ENCODE measurements around the gene PLA2G4D.

Gene PLA2G4D

DNA sequence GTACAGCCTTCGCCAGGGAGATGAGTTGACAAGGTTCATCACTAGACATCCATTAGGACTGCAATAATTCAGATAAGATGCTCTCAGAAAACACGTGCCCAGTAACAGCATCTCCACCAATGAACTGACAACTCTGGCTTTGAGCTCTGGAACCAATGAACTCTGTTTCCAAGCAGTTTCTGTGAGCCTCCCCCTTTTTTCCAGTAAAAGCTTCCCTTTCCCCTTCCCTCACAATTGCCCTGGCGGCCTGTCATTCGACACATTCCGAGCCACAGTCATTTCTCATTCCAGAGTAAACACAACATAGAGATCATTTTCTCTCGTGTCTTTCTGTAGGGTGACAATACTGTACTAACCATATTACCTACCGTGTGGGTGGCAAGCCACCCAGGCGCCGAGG, 3.6 kb downstream of the PLA2G4D start:
- DNase-seq, result no peak

DNA sequence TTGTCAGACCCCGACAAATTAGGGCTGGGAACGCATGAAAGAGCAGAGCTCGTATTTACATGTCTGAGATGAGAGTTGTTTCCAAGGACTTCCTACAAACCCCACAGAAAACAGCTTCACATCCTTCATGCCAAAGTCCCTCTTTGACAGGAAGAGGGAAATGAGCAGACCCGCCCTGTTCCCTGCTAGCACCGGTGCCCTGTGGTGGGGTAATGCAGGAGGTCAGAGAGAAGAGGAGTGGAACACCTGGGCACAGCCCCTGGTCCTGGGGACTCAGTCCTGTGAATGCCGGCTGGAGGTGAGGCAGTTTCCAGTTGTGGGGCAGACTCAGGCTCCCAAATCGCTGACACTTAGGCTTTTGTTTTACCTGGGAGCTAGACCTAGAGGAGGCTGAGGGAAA, 4.0 kb downstream of the PLA2G4D start:
- no peak for DNase-seq

DNA sequence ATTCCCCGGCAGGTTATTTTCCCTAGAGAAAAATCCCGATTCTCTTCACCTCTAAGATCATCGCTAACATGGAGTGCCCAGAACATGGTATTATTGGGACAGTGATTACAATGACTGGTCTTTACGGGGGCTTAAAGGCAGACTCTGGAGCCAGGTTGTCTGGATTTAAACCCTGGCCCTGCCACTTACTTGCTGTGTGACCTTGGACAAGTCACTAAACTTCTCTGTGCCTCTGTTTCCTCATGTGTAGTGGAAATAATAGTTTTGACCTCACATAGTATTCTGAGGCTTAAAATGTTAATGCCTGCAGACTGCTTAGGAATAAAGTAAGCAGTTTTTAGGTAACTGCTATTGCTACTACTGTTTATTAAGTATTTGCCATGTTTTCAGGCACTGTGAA, 4.4 kb downstream of the PLA2G4D start:
- no peak for DNase-seq

DNA sequence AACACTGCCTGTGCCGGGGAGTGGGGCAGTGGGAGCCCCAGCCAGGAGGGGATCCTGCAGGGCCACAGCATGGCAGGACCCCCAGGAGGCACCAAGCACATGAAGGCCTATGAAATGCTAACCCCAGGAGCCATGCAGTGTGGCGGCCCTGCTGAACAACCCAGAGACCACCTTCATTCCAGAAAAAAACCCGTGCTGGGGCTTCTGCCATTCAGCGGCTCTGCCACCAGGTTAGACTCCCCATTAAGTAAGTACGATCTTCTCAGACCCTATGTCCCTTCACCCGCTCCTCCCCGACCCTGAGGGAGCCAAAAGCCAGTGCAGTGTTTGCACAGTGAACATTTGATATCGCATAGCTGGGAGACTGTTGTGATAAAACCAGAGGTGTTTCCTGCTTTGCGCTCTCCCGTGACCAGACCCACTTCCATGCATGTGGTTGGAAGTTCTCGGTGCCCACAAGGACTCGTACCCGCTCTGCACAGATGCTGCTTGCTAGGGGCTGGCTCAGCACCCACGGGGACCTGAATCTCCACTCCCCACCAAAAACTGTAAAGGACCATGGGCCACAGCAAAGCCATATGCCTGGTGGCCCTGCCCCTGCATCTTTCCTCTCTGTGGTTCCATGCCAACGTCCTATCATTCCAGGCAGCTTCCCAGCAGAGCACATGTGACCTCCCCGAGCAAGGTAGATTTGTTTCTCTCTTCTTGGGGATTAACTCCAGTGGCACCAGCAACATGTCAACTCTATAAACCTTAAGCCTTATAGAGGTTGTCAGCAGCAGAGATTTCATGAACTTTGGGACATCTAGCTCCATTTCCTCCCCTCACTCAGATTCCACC, 5.3 kb downstream of the PLA2G4D start:
- DNase-seq, result no peak

DNA sequence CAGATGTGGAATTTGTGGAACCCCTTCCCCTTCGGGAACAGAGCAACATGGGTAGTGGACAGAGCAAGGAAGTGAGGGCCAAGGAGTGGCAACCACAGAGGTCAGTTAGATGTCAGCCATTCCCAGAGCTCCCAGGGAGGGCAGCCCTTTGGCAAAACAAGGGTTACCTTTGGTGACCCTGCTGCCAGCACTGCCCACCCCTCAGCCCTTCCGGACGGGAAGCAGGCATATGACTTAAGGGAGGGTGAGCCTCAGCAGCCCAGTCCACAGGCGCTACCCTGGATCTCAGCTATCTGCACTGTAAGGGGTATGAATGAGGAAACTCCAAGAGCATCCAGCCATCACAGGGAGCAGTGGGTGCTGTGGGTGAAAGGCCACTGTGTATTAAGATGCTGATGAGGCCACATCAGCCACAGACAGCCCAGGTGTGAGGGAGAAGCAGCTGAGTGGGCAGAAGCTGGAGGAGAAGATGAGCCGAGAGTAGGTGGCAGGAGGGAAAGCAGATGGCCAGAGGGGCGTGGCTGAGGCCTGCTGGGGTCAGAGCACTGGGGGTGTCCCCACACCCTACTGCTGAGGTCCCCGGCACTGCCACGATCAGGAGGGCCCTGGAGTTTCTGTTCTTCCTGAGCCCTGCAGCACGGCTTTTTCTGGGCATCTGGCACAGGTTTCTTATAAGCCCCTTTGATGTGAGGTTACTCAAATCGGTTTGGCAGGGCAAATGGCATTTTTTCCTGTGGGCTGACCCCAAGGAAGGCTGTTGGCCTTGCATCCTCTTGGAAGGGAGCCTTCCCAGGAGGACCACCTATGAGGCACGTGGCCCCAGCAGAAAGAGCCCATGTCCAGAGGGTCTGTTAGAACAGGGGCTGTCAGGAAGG, 6.2 kb downstream of the PLA2G4D start:
- no peak for DNase-seq

DNA sequence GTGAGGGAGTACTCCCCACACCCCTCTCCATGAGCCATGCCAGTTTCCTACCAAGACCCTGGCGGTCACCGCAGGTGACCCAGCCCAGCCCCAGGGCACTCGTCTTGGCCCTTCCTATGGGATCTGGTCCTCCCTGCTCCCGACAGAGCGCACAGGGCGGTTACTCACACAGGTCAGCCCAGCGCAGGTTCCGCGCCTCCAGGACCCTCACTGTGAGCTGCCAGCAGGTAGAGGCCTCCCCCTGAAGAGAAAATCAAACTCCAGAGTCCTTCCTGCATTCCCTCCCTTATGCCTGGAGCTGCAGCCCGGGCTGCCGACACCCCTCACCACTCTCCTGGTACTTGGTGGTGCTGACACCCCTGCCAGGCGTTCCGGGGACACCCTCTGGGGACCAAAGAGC, 6.9 kb downstream of the PLA2G4D start:
- no peak for DNase-seq

DNA sequence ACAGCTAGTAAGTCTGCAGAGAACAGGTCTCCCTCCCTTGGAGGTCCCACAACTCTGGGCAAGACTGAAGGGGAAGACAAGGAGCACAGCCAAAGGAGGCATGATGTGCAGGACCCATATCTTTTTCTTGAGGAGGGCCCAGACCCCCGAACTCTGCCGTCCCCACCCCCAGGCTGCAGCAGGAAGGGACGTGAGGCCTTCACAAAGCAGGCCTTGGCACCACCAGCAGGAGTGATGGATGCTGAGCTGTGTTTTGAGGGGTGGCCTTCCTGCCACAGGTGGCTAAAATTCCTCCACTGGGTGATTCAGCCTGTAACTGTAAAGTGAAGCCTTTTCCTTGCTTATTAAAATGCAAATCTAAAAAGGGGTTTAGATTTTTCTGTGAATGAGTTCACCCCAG, 8.6 kb downstream of the PLA2G4D start:
- DNase-seq, result no peak

DNA sequence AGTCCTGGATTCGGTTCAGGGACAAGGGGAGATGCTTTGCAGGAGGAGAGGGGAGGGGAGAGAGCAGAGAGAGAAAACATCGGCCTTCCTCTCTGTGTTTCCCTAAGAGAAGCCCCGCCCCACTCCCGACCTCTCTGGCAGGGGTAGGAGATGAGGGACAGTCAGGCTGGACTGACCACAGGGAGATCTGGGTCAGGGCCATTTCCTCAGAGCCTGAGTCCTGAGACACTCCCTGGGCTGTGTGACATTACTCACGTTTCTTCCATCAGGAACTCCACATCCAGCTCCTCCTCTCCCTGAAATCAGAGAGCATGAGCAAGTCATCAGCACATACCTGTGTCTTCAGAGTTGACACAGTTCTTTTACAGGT, 9.1 kb downstream of the PLA2G4D start:
- no peak for DNase-seq

DNA sequence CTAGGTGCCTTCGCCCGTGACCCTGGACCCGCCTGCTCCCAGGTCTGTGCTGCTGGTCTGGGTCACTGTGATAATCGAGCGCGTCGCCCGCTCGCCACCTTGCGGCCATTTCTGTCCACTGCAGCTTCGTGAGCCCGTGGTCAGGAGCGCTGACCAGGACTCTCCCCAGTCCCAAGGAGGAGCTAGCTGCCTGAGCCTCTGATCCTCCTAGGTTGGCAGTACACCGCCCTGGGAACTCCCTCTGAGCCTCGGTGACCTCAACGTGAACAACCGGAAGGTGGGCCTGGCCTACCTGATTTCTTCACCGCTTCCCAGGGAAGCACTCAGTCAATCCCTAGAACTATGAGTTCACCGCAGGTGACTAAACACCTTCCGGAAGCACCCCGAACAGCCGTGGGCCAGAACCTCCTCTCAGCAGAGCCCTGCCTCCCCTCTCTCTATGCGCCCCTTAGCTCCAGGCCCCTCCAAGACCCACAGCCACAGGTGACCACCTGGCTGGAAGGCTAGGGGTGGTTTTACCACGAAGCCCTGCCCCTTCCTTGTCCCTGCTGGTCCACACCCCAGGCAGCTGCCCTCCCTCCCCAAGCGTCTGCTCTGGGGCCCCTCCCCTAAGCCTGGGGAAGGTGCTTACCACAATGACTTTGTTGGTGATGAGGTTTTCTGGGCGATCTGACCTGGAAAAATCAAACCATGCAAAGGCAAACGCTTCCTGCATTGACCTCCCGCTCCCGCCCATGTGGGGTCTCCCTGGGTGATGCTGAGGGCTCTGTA, 9.7 kb downstream of the PLA2G4D start:
- peak in 34 of 56 donors; percentile 4 to 64 (median 27) for DNase-seq

DNA sequence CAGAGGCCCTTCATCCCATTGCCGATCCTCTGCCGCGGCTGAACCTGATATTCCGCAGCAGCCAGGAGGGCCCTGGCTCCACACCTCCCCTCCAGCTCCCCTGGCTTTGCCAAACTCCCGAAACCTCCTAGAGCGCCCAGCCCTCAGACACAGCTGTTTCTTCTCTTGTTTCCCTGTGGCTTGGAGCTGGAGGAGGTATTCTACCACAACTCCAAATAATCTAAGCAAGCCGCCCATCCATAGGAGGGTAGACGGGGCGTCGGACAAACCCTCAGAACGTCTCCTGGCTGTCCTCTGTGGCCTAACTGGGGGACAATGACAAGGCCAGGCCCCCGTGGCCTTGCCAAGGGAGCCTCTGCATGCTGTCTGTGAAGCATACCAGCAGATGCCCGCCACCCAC, 10.4 kb downstream of the PLA2G4D start:
- DNase-seq, result no peak

DNA sequence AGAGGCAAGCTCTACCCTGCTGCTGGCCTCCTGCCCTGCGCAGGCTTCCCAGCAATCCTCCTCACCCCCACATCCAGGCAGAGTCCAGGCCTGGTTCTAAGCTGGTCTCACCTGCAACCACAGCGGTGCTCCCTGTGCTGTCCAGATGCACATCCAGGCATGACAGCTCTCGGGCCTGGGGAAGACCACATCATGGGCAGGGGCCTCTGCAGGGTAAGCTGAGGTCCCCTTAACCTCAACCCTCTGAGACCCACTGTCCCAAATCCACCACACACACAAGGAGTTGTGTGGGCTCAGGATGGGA, 10.8 kb downstream of the PLA2G4D start:
- no peak for DNase-seq

DNA sequence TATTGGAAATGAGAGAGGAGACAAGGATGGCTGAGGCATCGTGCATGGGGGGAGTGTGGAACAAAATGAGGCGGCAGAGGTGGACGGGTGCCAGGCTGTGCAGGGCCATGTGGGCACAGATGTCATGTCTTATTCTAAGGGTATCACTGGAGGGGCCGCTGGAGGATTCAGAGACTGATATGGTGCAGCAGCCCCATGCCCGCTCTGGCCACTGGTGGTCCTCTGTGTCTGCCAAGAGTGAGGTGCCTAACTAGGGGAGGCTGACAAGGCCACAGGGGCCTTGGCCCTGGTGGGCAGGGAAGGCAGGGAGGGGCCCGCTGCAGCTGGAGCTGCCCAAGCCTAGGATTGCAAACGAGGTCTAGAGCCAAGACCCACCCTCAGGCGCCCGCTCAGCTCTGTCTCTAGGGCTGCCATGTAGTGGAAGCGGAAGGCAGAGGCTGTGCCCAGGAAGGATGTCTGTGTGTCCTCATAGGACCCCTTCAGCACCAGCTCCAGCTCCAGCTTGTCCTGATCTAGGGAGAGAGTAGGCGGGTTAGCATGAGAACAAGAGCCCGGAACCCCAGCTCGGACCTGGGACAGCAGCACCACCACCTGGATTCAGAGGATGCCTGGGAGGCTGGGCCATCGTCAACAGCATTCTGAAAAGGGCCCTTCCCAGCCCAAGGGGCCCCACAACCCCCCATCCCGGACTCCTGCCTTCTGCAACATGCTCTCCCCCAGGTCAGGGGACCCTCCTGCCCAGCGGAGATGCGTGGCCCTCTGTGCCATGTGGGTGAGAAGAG, 11.3 kb downstream of the PLA2G4D start:
- DNase-seq, result no peak

DNA sequence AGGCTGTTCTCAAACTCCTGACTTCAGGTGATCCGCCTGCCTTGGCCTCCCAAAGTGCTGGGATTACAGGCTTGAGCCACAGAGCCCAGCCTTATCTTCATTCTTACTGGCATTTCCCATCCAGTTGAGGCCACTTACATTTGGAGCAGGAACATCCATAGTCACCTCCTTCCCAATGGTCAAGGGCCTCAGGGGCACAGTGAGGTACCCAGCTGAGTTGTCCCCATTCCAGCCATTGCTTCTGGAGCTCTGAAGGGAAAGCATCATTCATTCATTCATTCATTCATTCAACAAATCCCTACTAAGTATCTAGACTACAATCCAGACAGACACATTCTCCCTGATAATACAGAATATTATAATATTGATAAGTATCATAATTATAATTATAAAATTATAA, 12.2 kb downstream of the PLA2G4D start:
- DNase-seq, result no peak

DNA sequence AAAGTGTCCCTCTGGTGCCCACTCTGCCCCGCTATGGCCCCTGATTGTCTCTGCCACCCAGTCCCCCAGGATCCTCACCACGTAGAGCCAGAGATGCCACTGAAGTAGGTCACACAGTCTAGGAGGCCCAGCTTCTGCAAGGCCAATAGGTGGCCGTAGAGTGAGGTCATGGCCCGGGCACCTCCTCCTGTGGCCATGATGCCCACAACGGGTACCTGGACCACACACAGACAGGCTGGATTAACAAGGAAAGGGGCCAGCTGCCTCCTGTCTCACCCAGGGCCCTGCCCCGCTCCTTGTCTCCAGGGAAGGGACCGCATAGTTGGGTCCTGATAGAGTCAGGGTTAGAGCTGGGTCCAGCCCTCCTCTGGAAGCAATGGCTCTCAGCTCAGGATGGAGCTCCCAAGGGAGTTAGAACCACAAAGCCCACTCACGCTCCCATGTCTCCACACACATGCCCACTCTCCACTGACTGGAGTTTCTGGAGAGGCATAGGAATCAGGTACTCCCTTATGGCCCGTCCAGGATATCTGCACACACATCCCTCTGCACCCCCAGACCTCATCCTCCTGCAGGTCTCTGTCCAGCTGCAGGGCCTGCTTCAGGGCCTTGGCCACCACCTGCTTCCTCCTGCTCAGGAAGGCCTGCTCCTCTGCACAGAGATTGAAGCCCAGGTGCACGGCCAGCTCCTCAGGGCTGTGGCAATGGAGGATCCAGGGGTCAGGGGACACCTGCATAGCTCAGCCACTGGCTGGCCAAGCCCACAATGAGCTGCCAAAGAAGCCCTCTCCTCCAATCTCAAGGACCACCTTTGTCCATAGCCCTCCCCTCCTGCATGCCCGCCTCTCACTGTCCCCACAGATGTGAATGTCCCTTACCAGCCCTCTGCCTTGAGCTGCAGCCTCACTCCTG, 13.2 kb downstream of the PLA2G4D start:
- no peak for DNase-seq

DNA sequence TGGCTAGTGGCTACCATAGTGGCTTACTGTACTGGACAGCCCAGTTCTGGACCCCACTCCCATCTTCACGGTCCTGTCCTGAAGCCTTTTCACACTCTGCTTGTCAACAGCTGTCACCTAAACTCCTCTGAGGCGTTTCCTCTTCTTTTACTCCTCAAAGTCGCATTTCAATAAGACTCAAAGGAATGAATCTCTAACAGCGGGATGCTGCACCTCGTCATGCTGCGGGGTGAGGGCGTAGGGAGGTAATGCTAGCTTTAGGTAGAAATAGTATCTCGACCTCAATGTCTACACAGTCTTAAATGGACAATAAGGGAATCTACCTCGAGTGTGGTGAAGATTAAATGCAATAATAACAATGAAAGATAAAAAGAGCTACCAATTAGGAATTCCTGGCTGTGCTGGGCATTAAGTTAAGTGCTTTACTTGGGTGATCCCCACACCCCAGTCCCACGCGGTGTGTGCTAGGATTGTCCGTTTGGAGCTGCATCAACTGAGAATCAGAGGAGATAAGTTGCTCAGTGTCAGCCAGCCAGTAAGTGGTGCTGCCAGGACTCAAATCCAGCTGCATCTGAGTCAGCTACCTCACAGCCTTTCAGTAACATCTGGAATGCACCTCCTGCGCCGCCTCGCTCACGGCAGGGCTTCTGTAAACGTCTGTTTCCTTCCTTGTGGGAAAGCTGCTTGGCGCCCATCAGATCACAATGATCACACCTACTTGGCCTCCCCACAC, 14.0 kb downstream of the PLA2G4D start:
- no peak for DNase-seq

DNA sequence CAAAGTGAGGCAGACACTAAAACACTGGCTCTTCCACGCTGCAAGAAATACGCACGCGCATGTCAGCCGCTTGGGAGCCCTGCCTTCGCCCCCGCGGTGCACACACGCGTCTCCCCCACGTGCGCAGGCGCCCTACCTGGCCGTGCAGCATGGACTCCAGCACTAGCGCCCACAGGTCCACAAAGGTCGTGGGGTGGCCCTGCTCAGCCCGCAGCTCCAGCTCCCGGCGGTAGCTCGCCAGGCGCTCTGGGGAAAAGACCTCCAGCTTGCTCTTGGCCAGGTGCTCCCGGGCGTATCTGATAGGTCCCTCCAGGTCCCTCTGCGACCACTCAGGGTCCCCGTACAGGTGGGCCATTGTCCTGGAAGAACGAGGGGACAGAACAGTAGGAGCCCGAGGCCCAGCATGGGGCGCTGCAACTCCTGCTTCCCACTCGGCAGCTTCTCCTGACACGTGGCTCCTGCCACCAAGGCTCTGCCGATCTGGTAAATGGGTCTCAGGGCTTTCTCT, 14.9 kb downstream of the PLA2G4D start:
- peak in 11 of 56 donors; percentile 5 to 48 (median 26) for DNase-seq

DNA sequence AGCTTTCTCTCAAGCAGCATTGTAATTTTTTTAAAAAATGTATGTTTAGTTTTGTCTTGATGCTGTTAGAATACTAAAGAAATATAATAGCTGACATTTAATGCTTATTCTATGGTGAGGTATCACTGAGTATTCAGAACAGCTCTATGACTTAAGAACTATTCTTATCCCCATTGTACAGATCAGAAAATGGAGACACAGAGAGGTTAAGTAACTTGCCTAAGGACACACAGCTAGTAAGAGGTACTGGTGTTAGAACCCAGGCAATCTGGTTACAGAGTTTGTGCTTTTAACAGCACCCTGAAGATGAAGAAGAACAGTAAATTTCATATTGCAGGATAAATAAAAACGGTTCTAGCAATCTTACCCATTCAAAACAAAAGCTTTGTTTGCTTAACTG, 15.5 kb downstream of the PLA2G4D start:
- no peak for DNase-seq

DNA sequence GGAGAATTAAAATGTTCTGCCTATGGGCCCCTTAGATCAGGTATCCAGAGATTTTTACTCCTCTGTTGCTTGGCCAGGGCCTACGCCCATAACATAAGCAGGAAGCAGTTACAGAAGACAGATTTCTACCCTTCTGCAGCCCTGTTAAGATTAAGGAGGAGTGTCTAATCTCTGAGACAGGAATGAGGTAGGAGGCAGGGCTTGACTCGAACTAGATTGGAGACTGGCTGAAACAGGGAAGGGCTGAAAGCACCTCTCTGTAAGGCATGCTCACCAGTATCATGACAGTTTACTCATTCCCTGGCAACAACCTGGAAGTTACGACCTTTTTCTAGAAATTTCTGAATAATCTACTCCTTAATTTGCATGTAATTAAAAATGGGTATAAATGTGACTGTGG, 16.7 kb downstream of the PLA2G4D start:
- no peak for DNase-seq

DNA sequence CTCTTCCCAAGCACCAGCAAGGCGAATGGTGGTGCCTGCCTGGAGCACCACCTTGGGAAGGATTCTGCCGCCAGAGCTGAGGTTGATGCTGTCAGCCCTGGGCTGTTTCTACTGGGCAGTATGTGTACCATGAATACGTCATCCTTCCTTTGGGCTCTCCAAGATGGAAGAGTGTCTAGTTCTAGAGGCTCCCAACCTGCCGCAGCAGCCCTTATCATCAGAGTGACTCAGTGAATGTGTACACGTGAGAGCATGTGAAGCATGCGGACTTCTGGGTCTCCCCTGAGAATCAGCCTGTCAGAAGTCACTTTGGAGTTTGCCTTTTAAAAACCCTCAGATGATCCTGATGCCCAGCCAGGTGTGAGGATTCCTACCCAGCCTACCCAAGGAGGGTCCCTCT, 20.9 kb downstream of the PLA2G4D start:
- no peak for DNase-seq
